GM12875 (cell line): ENCODE data around the gene RFXANK.

Source experiments
- H3K4me3 ChIP-seq: one replicate; pipeline ENCODE4 v1.5.1; 2011; ENCODE audit warnings: low read depth, low read length, control low read depth
- TF ChIP-seq, protein P1 (sequence below): IDR thresholded peaks from 2 replicates; pipeline ENCODE4 v1.5.1; 2011; ENCODE audit warnings: low read depth, mild to moderate bottlenecking, control low read depth, inconsistent platforms, low read length, moderate library complexity, borderline replicate concordance; ENCODE audit not compliant: insufficient read depth

The RFXANK gene

DNA sequence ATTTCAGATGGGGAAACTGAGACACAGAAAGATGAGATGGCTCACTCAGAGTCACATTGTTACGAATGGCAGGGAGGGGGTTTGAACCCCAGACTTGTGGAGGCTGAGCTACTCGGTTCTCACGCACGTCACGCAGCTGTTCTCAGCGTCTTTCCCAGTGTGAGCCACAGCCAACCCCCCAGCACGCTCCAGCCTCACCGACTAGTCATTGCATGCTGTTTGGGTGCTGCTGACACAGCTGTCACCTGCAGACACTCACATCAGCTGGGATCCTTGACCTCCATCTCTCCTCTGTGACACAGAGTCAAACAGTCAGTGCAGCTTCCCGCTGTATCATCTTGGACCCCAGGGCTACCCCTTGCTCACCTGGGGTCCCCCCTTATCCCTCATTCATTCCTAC is 17.3 kb downstream of the RFXANK start:
- TF ChIP-seq, protein P1, sequence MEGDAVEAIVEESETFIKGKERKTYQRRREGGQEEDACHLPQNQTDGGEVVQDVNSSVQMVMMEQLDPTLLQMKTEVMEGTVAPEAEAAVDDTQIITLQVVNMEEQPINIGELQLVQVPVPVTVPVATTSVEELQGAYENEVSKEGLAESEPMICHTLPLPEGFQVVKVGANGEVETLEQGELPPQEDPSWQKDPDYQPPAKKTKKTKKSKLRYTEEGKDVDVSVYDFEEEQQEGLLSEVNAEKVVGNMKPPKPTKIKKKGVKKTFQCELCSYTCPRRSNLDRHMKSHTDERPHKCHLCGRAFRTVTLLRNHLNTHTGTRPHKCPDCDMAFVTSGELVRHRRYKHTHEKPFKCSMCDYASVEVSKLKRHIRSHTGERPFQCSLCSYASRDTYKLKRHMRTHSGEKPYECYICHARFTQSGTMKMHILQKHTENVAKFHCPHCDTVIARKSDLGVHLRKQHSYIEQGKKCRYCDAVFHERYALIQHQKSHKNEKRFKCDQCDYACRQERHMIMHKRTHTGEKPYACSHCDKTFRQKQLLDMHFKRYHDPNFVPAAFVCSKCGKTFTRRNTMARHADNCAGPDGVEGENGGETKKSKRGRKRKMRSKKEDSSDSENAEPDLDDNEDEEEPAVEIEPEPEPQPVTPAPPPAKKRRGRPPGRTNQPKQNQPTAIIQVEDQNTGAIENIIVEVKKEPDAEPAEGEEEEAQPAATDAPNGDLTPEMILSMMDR: no peak
- no peak overlapping the region for H3K4me3 ChIP-seq

GRCh38 chr19:19211499-19212420 is 19.7 kb downstream of the RFXANK start, which contains the start of gene NCAN:
TSS of gene NCAN (plus strand) at chr19:19211958. CDS start at chr19:19216954, 4,996 bp downstream.
- TF ChIP-seq, protein P1: no peak
- H3K4me3 ChIP-seq: no peak within 1 kb of the TSS

GRCh38 chr19:19212916-19213315 is 20.9 kb downstream of the RFXANK start:
- TF ChIP-seq, protein P1: no peak
- H3K4me3 ChIP-seq: no peak overlapping the region

GRCh38 chr19:19213426-19214158 is 21.5 kb downstream of the RFXANK start:
- TF ChIP-seq, protein P1: no peak
- no peak overlapping the region for H3K4me3 ChIP-seq

DNA sequence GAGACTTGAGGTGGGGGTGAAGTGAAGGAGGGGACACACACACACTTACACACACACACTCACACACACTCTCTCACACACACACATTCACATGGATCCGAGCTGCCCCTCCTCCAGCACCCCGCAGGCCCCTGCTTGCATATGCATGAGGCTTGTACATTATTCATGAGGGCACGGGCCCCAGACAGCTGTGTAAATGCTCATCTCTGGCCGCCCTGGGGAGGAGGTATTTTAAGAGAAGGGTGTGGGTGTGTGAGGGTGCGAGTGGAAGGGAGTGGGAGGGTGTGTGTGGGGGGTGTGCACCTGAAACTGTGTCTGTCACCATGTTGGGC is 22.1 kb downstream of the RFXANK start:
- H3K4me3 ChIP-seq: no peak overlapping the region
- TF ChIP-seq, protein P1: no peak

- TF ChIP-seq, protein P1: no peak
Measured at GRCh38 chr19:19214892-19215291, 22.8 kb downstream of the RFXANK start.

More at GRCh38 chr19:19214892-19215291, 22.8 kb downstream of the RFXANK start:
- H3K4me3 ChIP-seq: no peak overlapping the region
